ENCODE results near the gene PMPCA.

GRCh38 chr9:136395020-136395340, 15.5 kb upstream of the PMPCA start:
- TF ChIP-seq POLR2AphosphoS5 (IDR thresholded peaks at IDR 0.05; ENCODE audit: low read depth, low read length) = 0 out of 2 replicates have a peak, but pooled peaks have one; percentile 10
- no peak for TF ChIP-seq POLR2A (IDR thresholded peaks at IDR 0.05; ENCODE audit: control extremely low read depth in 1 of 2, low read depth in 2 of 2, low read length in 2 of 2)
- TF ChIP-seq SRF (IDR thresholded peaks at IDR 0.05; ENCODE audit: low read depth, low read length) = no peak
- no peak for TF ChIP-seq RAD21 (IDR thresholded peaks at IDR 0.05 in 1 of 2, conservative IDR thresholded peaks at IDR 0.05 in 1 of 2; ENCODE audit: low read depth in 2 of 2, low read length in 2 of 2)
- no peak for TF ChIP-seq EGR1 (IDR thresholded peaks at IDR 0.05; ENCODE audit: borderline replicate concordance, low read depth, low read length)
- TF ChIP-seq CREB1 (IDR thresholded peaks at IDR 0.05) = no peak
- TF ChIP-seq CTCF (IDR thresholded peaks at IDR 0.05; ENCODE audit: control extremely low read depth in 1 of 3, insufficient read depth in 1 of 3, low read depth in 1 of 3, low read length in 3 of 3) = no peak
- no peak for TF ChIP-seq RBBP5 (IDR thresholded peaks at IDR 0.05; ENCODE audit: borderline replicate concordance, low read depth, low read length)
- no peak for TF ChIP-seq SP1 (IDR thresholded peaks at IDR 0.05; ENCODE audit: low read depth, low read length)
- TF ChIP-seq KDM1A (IDR thresholded peaks at IDR 0.05; ENCODE audit: borderline replicate concordance, low read length) = no peak
- no peak for TF ChIP-seq SIX5 (IDR thresholded peaks at IDR 0.05; ENCODE audit: low read depth, low read length)
- no peak for TF ChIP-seq TAF1 (IDR thresholded peaks at IDR 0.05; ENCODE audit: low read depth, low read length)
- no peak for TF ChIP-seq MAFK (IDR thresholded peaks at IDR 0.05; ENCODE audit: low read depth, low read length)
- no peak for TF ChIP-seq CEBPB (IDR thresholded peaks at IDR 0.05; ENCODE audit: low read depth, low read length)

Data from H1 (cell line).